ENCODE results near the gene PPEF2.
"Not testable (repeated sequence)": the region's sequence is repeated elsewhere in the genome, so short reads cannot be mapped to it uniquely, and the experiment has no call there.

Gene PPEF2

GRCh38 chr4:75919920-75920319, 17.7 kb upstream of the PPEF2 start:
- no peak for TF ChIP-seq CTCF (IDR thresholded peaks at IDR 0.05; ENCODE audit: control insufficient read depth, extremely low read depth, insufficient read depth)
- H3K4me3 ChIP-seq (ENCODE audit: low read depth, low read length), result no peak overlapping the region
- DNase-seq (ENCODE audit: low read depth), result peak; percentile 87

GRCh38 chr4:75916091-75916661, 13.9 kb upstream of the PPEF2 start:
- DNase-seq (ENCODE audit: low read depth), result no peak

DNA sequence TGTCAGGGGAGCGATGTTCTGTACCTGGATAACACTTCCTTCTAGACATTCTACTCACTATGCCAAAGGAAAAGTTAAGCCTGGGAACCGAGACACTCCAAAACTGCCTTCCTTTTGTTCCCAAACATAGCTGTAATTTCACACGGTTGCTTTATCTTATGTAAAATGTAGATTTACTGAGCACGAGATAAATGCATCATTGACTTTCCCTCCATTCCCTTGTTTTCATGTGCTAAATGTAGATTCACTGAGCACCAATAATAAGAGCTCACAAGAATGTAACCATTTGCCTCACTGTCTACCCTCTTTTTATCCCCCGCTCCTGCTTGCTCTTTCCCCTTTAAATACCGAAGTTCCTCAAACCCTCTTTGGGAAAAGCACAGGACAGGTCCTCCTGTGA, 10.7 kb upstream of the PPEF2 start:
- H3K4me3 ChIP-seq (ENCODE audit: low read depth, low read length), result no peak overlapping the region
- no peak for DNase-seq (ENCODE audit: low read depth)
- TF ChIP-seq CTCF (IDR thresholded peaks at IDR 0.05; ENCODE audit: control insufficient read depth, extremely low read depth, insufficient read depth), result no peak

More at GRCh38 chr4:75916091-75916661, 13.9 kb upstream of the PPEF2 start:
- H3K4me3 ChIP-seq (ENCODE audit: low read depth, low read length), result no peak overlapping the region
- peak; percentile 79 for TF ChIP-seq CTCF (IDR thresholded peaks at IDR 0.05; ENCODE audit: control insufficient read depth, extremely low read depth, insufficient read depth)

GRCh38 chr4:75910831-75911230, 8.6 kb upstream of the PPEF2 start:
- not testable (repeated sequence) for H3K4me3 ChIP-seq (ENCODE audit: low read depth, low read length); DNase-seq (ENCODE audit: low read depth)

GRCh38 chr4:75909405-75909804, 7.2 kb upstream of the PPEF2 start:
- no peak for DNase-seq (ENCODE audit: low read depth)
- no peak for TF ChIP-seq CTCF (IDR thresholded peaks at IDR 0.05; ENCODE audit: control insufficient read depth, extremely low read depth, insufficient read depth)
- no peak overlapping the region for H3K4me3 ChIP-seq (ENCODE audit: low read depth, low read length)

GRCh38 chr4:75908555-75908954, 6.3 kb upstream of the PPEF2 start:
- no peak for DNase-seq (ENCODE audit: low read depth)
- no peak overlapping the region for H3K4me3 ChIP-seq (ENCODE audit: low read depth, low read length)
- TF ChIP-seq CTCF (IDR thresholded peaks at IDR 0.05; ENCODE audit: control insufficient read depth, extremely low read depth, insufficient read depth), result no peak

- no peak for TF ChIP-seq CTCF (IDR thresholded peaks at IDR 0.05; ENCODE audit: control insufficient read depth, extremely low read depth, insufficient read depth)
- no peak for DNase-seq (ENCODE audit: low read depth)
- H3K4me3 ChIP-seq (ENCODE audit: low read depth, low read length), result no peak overlapping the region
These were observed 5.7 kb upstream of the PPEF2 start for GRCh38 chr4:75907966-75908365.

Measured in LNCaP clone FGC (cell line).